Ishikawa (cell line): ENCODE results near the gene NXPE1.

Source experiments
- CEBPB ChIP-seq: IDR thresholded peaks from 2 replicates; pipeline ENCODE4 v1.6.1; 2012
- CREB1 ChIP-seq: IDR thresholded peaks from 2 replicates; pipeline ENCODE4 v1.6.1; 2012; ENCODE audit warnings: low read depth
- EGR1 ChIP-seq: IDR thresholded peaks from 2 replicates; pipeline ENCODE4 v1.6.1; 2012
- EP300 ChIP-seq: IDR thresholded peaks from 2 replicates; pipeline ENCODE4 v1.6.1; 2012; ENCODE audit warnings: borderline replicate concordance
- FOXM1 ChIP-seq: IDR thresholded peaks from 2 replicates; pipeline ENCODE4 v1.6.1; 2012; ENCODE audit warnings: low read depth, borderline replicate concordance
- NFIC ChIP-seq: IDR thresholded peaks from 2 replicates; pipeline ENCODE4 v1.6.1; 2012
- RAD21 ChIP-seq: IDR thresholded peaks from 2 replicates; pipeline ENCODE4 v1.6.1; 2012; ENCODE audit warnings: low read depth
- TAF1 ChIP-seq: IDR thresholded peaks from 2 replicates; pipeline ENCODE4 v1.6.1; 2012; ENCODE audit warnings: low read depth, mild to moderate bottlenecking
- TCF12 ChIP-seq: IDR thresholded peaks from 2 replicates; pipeline ENCODE4 v1.6.1; 2012; ENCODE audit warnings: low read depth
- TEAD4 ChIP-seq: IDR thresholded peaks from 2 replicates; pipeline ENCODE4 v1.6.1; 2012
- YY1 ChIP-seq: IDR thresholded peaks from 2 replicates; pipeline ENCODE4 v1.6.1; 2012; ENCODE audit warnings: low read depth
- ZBTB7A ChIP-seq: IDR thresholded peaks from 2 replicates; pipeline ENCODE4 v1.6.1; 2012; ENCODE audit warnings: low read depth
- TF ChIP-seq, protein P1 (sequence below): IDR thresholded peaks from 2 replicates; pipeline ENCODE4 v1.6.1; 2012
- TF ChIP-seq, protein P2 (sequence below): IDR thresholded peaks from 2 replicates; pipeline ENCODE4 v1.6.1; 2012
- TF ChIP-seq, protein P3 (sequence below): IDR thresholded peaks from 2 replicates; pipeline ENCODE4 v1.6.1; 2012; ENCODE audit warnings: low read depth, mild to moderate bottlenecking

The NXPE1 gene

DNA sequence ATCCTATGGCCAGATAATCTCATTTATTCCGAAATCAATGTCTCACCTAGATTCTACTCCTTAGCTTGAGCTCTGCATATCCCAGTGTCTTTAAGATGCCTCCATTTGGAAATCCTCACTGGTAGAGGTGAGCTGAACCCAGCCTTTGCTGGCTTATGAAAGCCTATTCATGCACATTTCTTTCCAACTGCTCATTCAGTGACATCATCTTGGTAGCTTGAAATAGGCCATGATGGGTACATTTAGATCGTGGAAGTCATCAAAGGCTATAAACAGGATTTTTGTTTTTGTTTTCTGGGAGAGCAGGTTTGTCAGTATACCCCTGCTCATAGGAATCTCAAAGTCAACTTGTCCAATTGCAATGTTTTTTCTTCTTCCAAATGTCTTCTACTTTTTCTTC lies 6.0 kb downstream of the NXPE1 start:
- no peak for TF ChIP-seq EGR1
- TF ChIP-seq TAF1: no peak
- TF ChIP-seq, protein P1, sequence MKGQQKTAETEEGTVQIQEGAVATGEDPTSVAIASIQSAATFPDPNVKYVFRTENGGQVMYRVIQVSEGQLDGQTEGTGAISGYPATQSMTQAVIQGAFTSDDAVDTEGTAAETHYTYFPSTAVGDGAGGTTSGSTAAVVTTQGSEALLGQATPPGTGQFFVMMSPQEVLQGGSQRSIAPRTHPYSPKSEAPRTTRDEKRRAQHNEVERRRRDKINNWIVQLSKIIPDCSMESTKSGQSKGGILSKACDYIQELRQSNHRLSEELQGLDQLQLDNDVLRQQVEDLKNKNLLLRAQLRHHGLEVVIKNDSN: no peak
- no peak for TF ChIP-seq TEAD4
- no peak for TF ChIP-seq CEBPB
- no peak for TF ChIP-seq NFIC

DNA sequence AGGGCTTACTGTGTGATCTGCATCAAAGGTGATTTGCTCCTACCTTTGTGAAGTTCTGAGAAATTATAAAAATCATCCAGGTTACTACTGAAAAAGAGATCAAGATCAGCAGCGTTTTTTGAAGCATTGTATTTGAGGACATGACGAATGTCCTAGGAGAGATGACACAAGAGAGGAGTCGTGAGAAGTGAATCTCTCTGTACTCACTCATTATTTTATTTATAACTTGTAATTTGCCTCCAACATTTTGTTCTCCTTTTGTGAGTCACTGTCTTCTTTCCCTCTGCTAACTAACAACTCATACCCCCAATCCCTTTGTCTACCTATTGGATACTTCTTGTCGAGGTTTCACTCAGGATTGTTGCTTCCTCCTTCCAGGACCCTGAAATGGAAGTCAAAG lies 8.6 kb downstream of the NXPE1 start:
- no peak for TF ChIP-seq TAF1
- no peak for TF ChIP-seq ZBTB7A
- no peak for TF ChIP-seq RAD21
- TF ChIP-seq, protein P1: no peak
- TF ChIP-seq, protein P2, sequence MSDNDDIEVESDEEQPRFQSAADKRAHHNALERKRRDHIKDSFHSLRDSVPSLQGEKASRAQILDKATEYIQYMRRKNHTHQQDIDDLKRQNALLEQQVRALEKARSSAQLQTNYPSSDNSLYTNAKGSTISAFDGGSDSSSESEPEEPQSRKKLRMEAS: no peak
- no peak for TF ChIP-seq YY1
- TF ChIP-seq EP300: no peak

DNA sequence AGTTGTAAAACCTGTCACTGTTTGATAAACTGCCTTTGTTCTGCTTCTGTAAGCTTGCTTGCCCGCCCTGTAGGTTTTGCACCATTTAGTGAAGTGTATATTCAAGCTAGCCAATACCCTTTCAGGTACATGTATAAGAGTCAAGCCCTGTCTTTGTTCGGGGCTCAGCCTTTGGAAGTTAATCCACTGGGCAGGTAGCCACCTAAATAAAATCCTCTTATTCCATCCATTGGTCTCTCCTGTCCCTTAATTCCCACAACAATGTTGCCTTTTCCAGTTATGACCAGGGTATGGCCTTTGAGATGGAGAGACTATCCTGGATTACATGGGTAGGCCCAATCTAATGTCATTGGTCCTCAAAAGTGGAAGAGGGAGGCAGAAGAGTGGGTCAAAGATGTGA lies 34.0 kb downstream of the NXPE1 start:
- TF ChIP-seq EP300 (no peak), YY1 (no peak), FOXM1 (no peak), CREB1 (no peak), CEBPB (no peak), TAF1 (no peak), NFIC (no peak), EGR1 (no peak), RAD21 (no peak), TEAD4 (no peak), ZBTB7A (no peak), TCF12 (no peak)
- TF ChIP-seq, protein P3, sequence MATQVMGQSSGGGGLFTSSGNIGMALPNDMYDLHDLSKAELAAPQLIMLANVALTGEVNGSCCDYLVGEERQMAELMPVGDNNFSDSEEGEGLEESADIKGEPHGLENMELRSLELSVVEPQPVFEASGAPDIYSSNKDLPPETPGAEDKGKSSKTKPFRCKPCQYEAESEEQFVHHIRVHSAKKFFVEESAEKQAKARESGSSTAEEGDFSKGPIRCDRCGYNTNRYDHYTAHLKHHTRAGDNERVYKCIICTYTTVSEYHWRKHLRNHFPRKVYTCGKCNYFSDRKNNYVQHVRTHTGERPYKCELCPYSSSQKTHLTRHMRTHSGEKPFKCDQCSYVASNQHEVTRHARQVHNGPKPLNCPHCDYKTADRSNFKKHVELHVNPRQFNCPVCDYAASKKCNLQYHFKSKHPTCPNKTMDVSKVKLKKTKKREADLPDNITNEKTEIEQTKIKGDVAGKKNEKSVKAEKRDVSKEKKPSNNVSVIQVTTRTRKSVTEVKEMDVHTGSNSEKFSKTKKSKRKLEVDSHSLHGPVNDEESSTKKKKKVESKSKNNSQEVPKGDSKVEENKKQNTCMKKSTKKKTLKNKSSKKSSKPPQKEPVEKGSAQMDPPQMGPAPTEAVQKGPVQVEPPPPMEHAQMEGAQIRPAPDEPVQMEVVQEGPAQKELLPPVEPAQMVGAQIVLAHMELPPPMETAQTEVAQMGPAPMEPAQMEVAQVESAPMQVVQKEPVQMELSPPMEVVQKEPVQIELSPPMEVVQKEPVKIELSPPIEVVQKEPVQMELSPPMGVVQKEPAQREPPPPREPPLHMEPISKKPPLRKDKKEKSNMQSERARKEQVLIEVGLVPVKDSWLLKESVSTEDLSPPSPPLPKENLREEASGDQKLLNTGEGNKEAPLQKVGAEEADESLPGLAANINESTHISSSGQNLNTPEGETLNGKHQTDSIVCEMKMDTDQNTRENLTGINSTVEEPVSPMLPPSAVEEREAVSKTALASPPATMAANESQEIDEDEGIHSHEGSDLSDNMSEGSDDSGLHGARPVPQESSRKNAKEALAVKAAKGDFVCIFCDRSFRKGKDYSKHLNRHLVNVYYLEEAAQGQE: no peak
- TF ChIP-seq, protein P2: no peak
- TF ChIP-seq, protein P1: no peak

DNA sequence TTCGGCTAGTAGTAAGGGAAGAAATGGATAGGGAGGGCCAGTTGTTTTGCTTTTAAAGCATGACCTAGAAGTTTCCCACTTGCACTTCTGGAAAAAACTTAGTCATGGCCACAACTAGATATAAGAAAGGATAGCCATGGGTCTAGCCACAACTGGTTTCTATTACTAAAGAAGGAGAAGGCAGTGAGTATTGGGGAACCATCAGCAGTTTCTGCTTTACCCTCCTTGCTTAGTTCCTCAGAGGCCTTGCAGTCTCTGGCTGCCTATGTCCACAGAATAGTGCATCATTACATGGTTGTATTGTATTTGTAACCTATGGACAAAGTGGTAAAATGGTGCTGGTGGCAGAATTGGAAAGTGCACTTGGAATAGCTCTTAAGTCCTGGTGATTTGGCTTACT lies 35.6 kb downstream of the NXPE1 start:
- TF ChIP-seq, protein P2: no peak

DNA sequence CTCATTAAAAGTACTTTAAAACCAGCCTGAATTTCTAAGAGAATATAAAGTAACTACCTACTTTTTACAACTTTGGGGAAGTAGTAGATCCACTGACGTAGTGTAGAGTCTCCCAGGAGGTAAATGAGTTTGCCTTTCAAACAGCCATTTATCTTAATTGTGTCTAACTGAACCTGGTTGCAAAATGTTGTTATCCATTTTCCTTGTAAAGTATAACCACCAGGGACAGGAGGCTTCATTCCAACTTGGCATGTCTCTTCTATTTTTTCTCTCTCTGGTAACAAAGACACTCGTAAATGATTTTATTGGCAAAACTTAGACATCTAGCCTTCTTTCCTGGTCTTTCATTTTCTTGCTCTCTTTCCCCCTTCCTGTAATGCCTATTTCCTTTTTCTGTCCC lies 36.9 kb downstream of the NXPE1 start:
- TF ChIP-seq CREB1 (no peak), EGR1 (no peak), TEAD4 (no peak), EP300 (no peak), CEBPB (no peak), TAF1 (no peak), FOXM1 (no peak), TCF12 (no peak), RAD21 (no peak)
- TF ChIP-seq, protein P3: no peak
- TF ChIP-seq, protein P1: no peak
- TF ChIP-seq, protein P2: no peak

DNA sequence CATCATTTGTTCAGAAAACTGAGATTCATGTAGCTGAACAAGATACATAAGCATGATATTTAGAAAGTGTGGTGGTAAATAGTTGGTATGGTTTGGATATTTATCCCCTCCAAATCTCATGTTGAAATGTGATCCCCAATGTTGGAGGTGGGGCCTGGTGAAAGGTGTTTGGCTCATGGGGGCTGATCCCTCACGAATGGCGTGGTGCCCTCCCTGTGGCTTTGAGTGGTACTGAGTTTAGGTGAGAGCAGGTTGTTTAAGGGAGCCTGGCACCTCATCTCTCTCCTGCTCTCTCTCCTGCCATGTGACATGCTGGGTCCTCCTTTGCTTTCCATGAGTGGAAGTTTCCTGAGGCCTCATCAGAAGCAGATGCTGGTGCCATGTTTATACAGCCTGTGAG lies 48.1 kb downstream of the NXPE1 start:
- TF ChIP-seq, protein P1: no peak
- TF ChIP-seq YY1: no peak
- TF ChIP-seq FOXM1: no peak
- TF ChIP-seq CEBPB: no peak
- no peak for TF ChIP-seq TCF12
- no peak for TF ChIP-seq RAD21
- TF ChIP-seq, protein P3: no peak
- TF ChIP-seq EGR1: no peak
- TF ChIP-seq ZBTB7A: no peak
- TF ChIP-seq, protein P2: no peak
- TF ChIP-seq NFIC: no peak
- no peak for TF ChIP-seq EP300
- no peak for TF ChIP-seq TAF1
- TF ChIP-seq CREB1: no peak
- no peak for TF ChIP-seq TEAD4
